NCI-H1417 (cell line): ENCODE measurements around the gene CYP2E1.
"Not testable (repeated sequence)": the region's sequence is repeated elsewhere in the genome, so short reads cannot be mapped to it uniquely, and the experiment has no call there.

Experiments used
- DNase-seq, 3 experiments: peaks; one replicate each; lab custom pipeline; 2025; lab: John Stamatoyannopoulos, UW

CYP2E1 gene

GRCh38 chr10:133526957-133527588, at the start of gene CYP2E1:
CYP2E1 (plus strand) TSS chr10:133527363; CDS start chr10:133527396, 33 bp downstream.
- no peak for DNase-seq

- DNase-seq, result no peak
Observed at GRCh38 chr10:133481086-133481643, 46.0 kb upstream of the CYP2E1 start.

- DNase-seq, result no peak
Observed at GRCh38 chr10:133481657-133482056, 45.5 kb upstream of the CYP2E1 start.

GRCh38 chr10:133484818-133485217, 42.3 kb upstream of the CYP2E1 start:
- DNase-seq, result no peak

GRCh38 chr10:133487085-133487484, 40.1 kb upstream of the CYP2E1 start:
- DNase-seq, result no peak

- DNase-seq, result no peak
Observed at GRCh38 chr10:133488354-133488753, 38.8 kb upstream of the CYP2E1 start.

GRCh38 chr10:133489816-133490588, 37.2 kb upstream of the CYP2E1 start:
- no peak for DNase-seq

GRCh38 chr10:133493562-133493961, 33.6 kb upstream of the CYP2E1 start:
- DNase-seq, result not testable (repeated sequence)

- DNase-seq, result not testable (repeated sequence)
Observed at GRCh38 chr10:133497363-133497762, 29.8 kb upstream of the CYP2E1 start.

- DNase-seq, result not testable (repeated sequence)
Observed at GRCh38 chr10:133499176-133499575, 28.0 kb upstream of the CYP2E1 start.

GRCh38 chr10:133500897-133501296, 26.3 kb upstream of the CYP2E1 start:
- not testable (repeated sequence) for DNase-seq

GRCh38 chr10:133509700-133510099, 17.5 kb upstream of the CYP2E1 start:
- DNase-seq, result no peak

- no peak for DNase-seq
Observed at GRCh38 chr10:133511408-133511807, 15.8 kb upstream of the CYP2E1 start.

GRCh38 chr10:133511907-133512528, 15.1 kb upstream of the CYP2E1 start:
- DNase-seq, result no peak

- no peak for DNase-seq
Observed at GRCh38 chr10:133515471-133515870, 11.7 kb upstream of the CYP2E1 start.

- DNase-seq, result no peak
Observed at GRCh38 chr10:133516057-133516456, 11.1 kb upstream of the CYP2E1 start.

- peak in 2 of 3 experiments; percentile 2 to 74 for DNase-seq
Observed at GRCh38 chr10:133518517-133518916, 8.6 kb upstream of the CYP2E1 start.

GRCh38 chr10:133520193-133520738, 6.9 kb upstream of the CYP2E1 start:
- DNase-seq, result peak; percentile 22 to 61 (median 32)

GRCh38 chr10:133523631-133524203, 3.4 kb upstream of the CYP2E1 start:
- no peak for DNase-seq

- no peak for DNase-seq
Observed at GRCh38 chr10:133525444-133525843, 1.7 kb upstream of the CYP2E1 start.

GRCh38 chr10:133527771-133528271, 658 bp downstream of the CYP2E1 start:
- DNase-seq, result no peak
